ENCODE results near the gene GJA5. TPM values are rescaled to one million over a fixed set of nuclear protein-coding genes. Genes with fewer than 3 reads are reported as not detected.

The GJA5 gene
- total RNA-seq, 1 donor from 2014 or later, result 0.27 TPM

GRCh38 chr1:147807405-147807804 is 47.0 kb upstream of the GJA5 start:
- DNase-seq (ENCODE audit: low read depth) (no peak), FAIRE-seq (no peak)
- Mint-ChIP-seq H3K36me3 (ENCODE audit: low read depth, unreplicated experiment) (no peaks in the 10 kb centered on the region), H3K4me3 (ENCODE audit: unreplicated experiment) (no peak overlapping the region), H3K4me1 (ENCODE audit: low read depth, unreplicated experiment) (peaks cover 6% of the 10 kb centered on the region), H3K9me3 (ENCODE audit: unreplicated experiment) (peaks cover 2% of the 10 kb centered on the region), H3K27me3 (ENCODE audit: low read depth, unreplicated experiment) (peaks cover 2% of the 10 kb centered on the region), H3K27ac (ENCODE audit: unreplicated experiment) (no peak overlapping the region)
- H3K9ac ChIP-seq (ENCODE audit: low read length), result no peak overlapping the region
- H3K27ac ChIP-seq (ENCODE audit: low read depth, low read length), result no peak overlapping the region
- H3K4me1 ChIP-seq (ENCODE audit: insufficient read depth, low read length), result no peaks in the 10 kb centered on the region
- H3K27me3 ChIP-seq (ENCODE audit: insufficient read depth, low read length), result no peaks in the 10 kb centered on the region
- H3K9me3 ChIP-seq (ENCODE audit: insufficient read depth, low read depth, low read length), result no peaks in the 10 kb centered on the region
- H3K36me3 ChIP-seq (ENCODE audit: insufficient read depth, low read length), result no peaks in the 10 kb centered on the region
- no peak overlapping the region for H3K4me2 ChIP-seq (ENCODE audit: low read length)
- no peak overlapping the region for H3K4me3 ChIP-seq (ENCODE audit: insufficient read depth, low read depth, low read length)
- H2AFZ ChIP-seq (ENCODE audit: low read depth, low read length), result no peak overlapping the region
- no peaks in the 10 kb centered on the region for H4K20me1 ChIP-seq (ENCODE audit: insufficient read depth, low read length)
- TF ChIP-seq CTCF (IDR thresholded peaks at IDR 0.05; ENCODE audit: insufficient read depth, low read depth, low read length) (no peak), EZH2 (IDR thresholded peaks at IDR 0.05; ENCODE audit: insufficient read depth, low read length) (no peak)
- no peaks in the 10 kb centered on the region for H3K79me2 ChIP-seq (ENCODE audit: insufficient read depth, low read length)

- H3K4me3 Mint-ChIP-seq (ENCODE audit: unreplicated experiment), result no peak overlapping the region
- no peak overlapping the region for H3K4me2 ChIP-seq (ENCODE audit: low read length)
These were observed 44.7 kb upstream of the GJA5 start for GRCh38 chr1:147804942-147805723.

More at GRCh38 chr1:147804942-147805723, 44.7 kb upstream of the GJA5 start:
- H3K4me1 ChIP-seq (ENCODE audit: insufficient read depth, low read length), result no peaks in the 10 kb centered on the region
- no peaks in the 10 kb centered on the region for H3K79me2 ChIP-seq (ENCODE audit: insufficient read depth, low read length)
- DNase-seq (ENCODE audit: low read depth), result no peak
- H3K9ac ChIP-seq (ENCODE audit: low read length), result no peak overlapping the region
- H3K27me3 Mint-ChIP-seq (ENCODE audit: low read depth, unreplicated experiment), result peaks cover 2% of the 10 kb centered on the region
- no peaks in the 10 kb centered on the region for H4K20me1 ChIP-seq (ENCODE audit: insufficient read depth, low read length)
- H3K4me3 ChIP-seq (ENCODE audit: insufficient read depth, low read depth, low read length), result no peak overlapping the region
- no peak overlapping the region for H3K27ac Mint-ChIP-seq (ENCODE audit: unreplicated experiment)
- no peaks in the 10 kb centered on the region for H3K27me3 ChIP-seq (ENCODE audit: insufficient read depth, low read length)
- no peaks in the 10 kb centered on the region for H3K36me3 ChIP-seq (ENCODE audit: insufficient read depth, low read length)
- FAIRE-seq, result no peak
- no peaks in the 10 kb centered on the region for H3K9me3 ChIP-seq (ENCODE audit: insufficient read depth, low read depth, low read length)
- no peak overlapping the region for H3K27ac ChIP-seq (ENCODE audit: low read depth, low read length)
- H3K9me3 Mint-ChIP-seq (ENCODE audit: unreplicated experiment), result peaks cover 2% of the 10 kb centered on the region
- H3K4me1 Mint-ChIP-seq (ENCODE audit: low read depth, unreplicated experiment), result peaks cover 6% of the 10 kb centered on the region
- H3K36me3 Mint-ChIP-seq (ENCODE audit: low read depth, unreplicated experiment), result no peaks in the 10 kb centered on the region
- no peak for TF ChIP-seq CTCF (IDR thresholded peaks at IDR 0.05; ENCODE audit: insufficient read depth, low read depth, low read length)
- no peak overlapping the region for H2AFZ ChIP-seq (ENCODE audit: low read depth, low read length)

Measured in astrocyte (in vitro differentiated cells and primary cell).